K562 (cell line): ENCODE measurements around the gene LSR. TPM values are rescaled to one million over a fixed set of nuclear protein-coding genes. Genes with fewer than 3 reads are reported as not detected.

Source experiments
- BHLHE40 ChIP-seq: IDR thresholded peaks from 2 replicates; pipeline ENCODE4 v1.6.1; 2011; ENCODE audit warnings: low read length, improper control_type of control experiment
- DIDO1 ChIP-seq: fragments of 450-650 bp; IDR thresholded peaks from 2 replicates; pipeline ENCODE4 v1.6.1; 2016; ENCODE audit warnings: low read depth, missing biosample characterization, missing genetic modification characterization
- HBP1 ChIP-seq: fragments of 450-650 bp; formaldehyde crosslinking; IDR thresholded peaks from 2 replicates; pipeline ENCODE4 v1.4.0; 2022; ENCODE audit warnings: missing genetic modification characterization
- MIER1 ChIP-seq: fragments of 450-650 bp; IDR thresholded peaks from 2 replicates; pipeline ENCODE4 v1.6.1; 2016; ENCODE audit warnings: antibody characterized with exemption, mild to moderate bottlenecking, low read depth
- TRIM24 ChIP-seq, 2 experiments: fragments of 450-650 bp; IDR thresholded peaks; 2 replicates each; pipeline ENCODE4 v1.6.1; 2016
- ZNF263 ChIP-seq: sonication (generic); formaldehyde crosslinking; IDR thresholded peaks from 2 replicates; pipeline ENCODE4 v1.8.0; 2022; ENCODE audit warnings: mild to moderate bottlenecking, missing genetic modification reagents, borderline replicate concordance
- polyA plus RNA-seq, 8 experiments: library from polyadenylated mRNA; depleted of rRNA in 4 of 8; stranded (reverse) in 5 of 8; unstranded in 3 of 8; fragments of >200 nt; fragmentation: Nextera tagmentation in 2 of 8; fragmentation: Illumina TruSeq in 1 of 8; extraction: Ambion mirVana in 2 of 8; extraction: Trizol in 1 of 8; gene quantifications; 2 replicates each; pipeline versions ENCODE4 v1.2.1 to v1.2.3, GENCODE V29; 2011 to 2014; ENCODE audit warnings: inconsistent platforms in 1 of 8, missing spikeins in 1 of 8
- total RNA-seq, 7 experiments: library from RNA; depleted of rRNA in 6 of 7; stranded (reverse); fragments of >200 nt in 6 of 7; fragmentation: Illumina TruSeq in 2 of 7; extraction: Trizol in 2 of 7; gene quantifications; 2 replicates each; pipeline versions ENCODE4 v1.2.1 to v1.2.3, GENCODE V29; 2011 to 2021; ENCODE audit warnings: low replicate concordance in 1 of 7
- TF ChIP-seq, protein P1 (sequence below): fragments of 450-650 bp; IDR thresholded peaks from 2 replicates; pipeline ENCODE4 v1.6.1; 2016; ENCODE audit warnings: mild to moderate bottlenecking
- TF ChIP-seq, protein P2 (sequence below): IDR thresholded peaks from 2 replicates; pipeline ENCODE4 v1.6.1; 2014; ENCODE audit warnings: antibody characterized with exemption

The LSR gene
- total and polyA plus RNA-seq, 9 of the 15 experiments (the other 6 are each of a cell fraction or from before 2014, with no cell fraction given), result 0.44 to 87.9 (median 28.0) TPM

DNA sequence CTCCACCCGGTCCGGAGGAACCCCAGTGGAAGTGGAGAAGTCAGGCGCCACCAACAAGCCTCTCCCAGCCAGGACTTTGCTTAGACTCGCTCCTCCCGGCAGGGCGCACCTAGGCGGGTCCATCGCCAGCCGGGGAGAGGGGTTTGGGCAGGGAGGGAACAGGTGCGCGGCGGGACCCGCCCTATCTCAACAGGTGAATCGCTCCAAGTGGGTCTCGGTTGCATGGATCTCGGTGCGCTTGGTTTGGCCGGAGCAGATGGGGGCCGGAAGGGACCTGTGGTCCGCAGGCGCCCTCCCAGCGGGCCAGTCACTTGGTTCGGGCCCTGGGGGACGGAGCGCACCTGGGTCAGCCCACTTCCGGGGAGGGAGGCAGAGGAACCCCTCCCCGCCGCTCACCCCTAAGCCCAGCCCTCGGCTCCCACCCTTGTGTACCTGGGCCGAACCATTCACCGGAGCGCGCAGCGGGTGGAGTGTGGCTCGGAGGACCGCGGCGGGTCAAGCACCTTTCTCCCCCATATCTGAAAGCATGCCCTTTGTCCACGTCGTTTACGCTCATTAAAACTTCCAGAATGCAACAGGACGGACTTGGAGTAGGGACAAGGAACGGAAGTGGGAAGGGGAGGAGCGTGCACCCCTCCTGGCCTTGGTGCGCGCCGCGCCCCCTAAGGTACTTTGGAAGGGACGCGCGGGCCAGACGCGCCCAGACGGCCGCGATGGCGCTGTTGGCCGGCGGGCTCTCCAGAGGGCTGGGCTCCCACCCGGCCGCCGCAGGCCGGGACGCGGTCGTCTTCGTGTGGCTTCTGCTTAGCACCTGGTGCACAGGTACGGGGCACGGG lies at the start of gene LSR (continued):
- no peak; the same call in 1 of the 2 replicates for TF ChIP-seq DIDO1 (tag)
- TF ChIP-seq TRIM24 (IDR thresholded peaks at IDR 0.05), result peak in 1 of 2 experiments; percentile 49; a peak in 2 of 4 replicates
- TF ChIP-seq, protein P1, sequence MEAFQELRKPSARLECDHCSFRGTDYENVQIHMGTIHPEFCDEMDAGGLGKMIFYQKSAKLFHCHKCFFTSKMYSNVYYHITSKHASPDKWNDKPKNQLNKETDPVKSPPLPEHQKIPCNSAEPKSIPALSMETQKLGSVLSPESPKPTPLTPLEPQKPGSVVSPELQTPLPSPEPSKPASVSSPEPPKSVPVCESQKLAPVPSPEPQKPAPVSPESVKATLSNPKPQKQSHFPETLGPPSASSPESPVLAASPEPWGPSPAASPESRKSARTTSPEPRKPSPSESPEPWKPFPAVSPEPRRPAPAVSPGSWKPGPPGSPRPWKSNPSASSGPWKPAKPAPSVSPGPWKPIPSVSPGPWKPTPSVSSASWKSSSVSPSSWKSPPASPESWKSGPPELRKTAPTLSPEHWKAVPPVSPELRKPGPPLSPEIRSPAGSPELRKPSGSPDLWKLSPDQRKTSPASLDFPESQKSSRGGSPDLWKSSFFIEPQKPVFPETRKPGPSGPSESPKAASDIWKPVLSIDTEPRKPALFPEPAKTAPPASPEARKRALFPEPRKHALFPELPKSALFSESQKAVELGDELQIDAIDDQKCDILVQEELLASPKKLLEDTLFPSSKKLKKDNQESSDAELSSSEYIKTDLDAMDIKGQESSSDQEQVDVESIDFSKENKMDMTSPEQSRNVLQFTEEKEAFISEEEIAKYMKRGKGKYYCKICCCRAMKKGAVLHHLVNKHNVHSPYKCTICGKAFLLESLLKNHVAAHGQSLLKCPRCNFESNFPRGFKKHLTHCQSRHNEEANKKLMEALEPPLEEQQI, result peak; percentile 80; the same call in 1 of the 2 replicates
- peak; percentile 83 for TF ChIP-seq BHLHE40
- TF ChIP-seq, protein P2, sequence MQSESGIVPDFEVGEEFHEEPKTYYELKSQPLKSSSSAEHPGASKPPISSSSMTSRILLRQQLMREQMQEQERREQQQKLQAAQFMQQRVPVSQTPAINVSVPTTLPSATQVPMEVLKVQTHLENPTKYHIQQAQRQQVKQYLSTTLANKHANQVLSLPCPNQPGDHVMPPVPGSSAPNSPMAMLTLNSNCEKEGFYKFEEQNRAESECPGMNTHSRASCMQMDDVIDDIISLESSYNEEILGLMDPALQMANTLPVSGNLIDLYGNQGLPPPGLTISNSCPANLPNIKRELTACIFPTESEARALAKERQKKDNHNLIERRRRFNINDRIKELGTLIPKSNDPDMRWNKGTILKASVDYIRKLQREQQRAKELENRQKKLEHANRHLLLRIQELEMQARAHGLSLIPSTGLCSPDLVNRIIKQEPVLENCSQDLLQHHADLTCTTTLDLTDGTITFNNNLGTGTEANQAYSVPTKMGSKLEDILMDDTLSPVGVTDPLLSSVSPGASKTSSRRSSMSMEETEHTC, result no peak
- TF ChIP-seq ZNF263, result peak; percentile 56; the same call in 1 of the 2 replicates
- no peak for TF ChIP-seq HBP1
- TF ChIP-seq MIER1, result peak; percentile 61; the same call in 1 of the 2 replicates
